IgD-negative memory B cell (primary cell): Measurements from ENCODE around the gene MEGF6. TPM values are rescaled to one million over a fixed set of nuclear protein-coding genes. Genes with fewer than 3 reads are reported as not detected.
A peak's percentile ranks its signal among the peaks of the same experiment; 100 is the strongest.

Experiments
- H3K27ac Mint-ChIP-seq, 3 donors: one replicate each; pipeline ENCODE4 v1.8.0; 2020 to 2022; ENCODE audit warnings: mild to moderate bottlenecking in 3 of 3, mixed read lengths in 3 of 3, moderate library complexity in 1 of 3
- H3K27me3 Mint-ChIP-seq: one replicate; pipeline ENCODE4 v1.8.0; 2021; ENCODE audit warnings: mixed read lengths
- H3K36me3 Mint-ChIP-seq: one replicate; pipeline ENCODE4 v1.8.0; 2020; ENCODE audit warnings: mild to moderate bottlenecking, mixed read lengths
- H3K4me1 Mint-ChIP-seq, 3 donors: one replicate each; pipeline ENCODE4 v1.8.0; 2020 to 2022; ENCODE audit warnings: mixed read lengths in 3 of 3, mild to moderate bottlenecking in 1 of 3
- H3K4me3 Mint-ChIP-seq, 4 donors: one replicate each; pipeline ENCODE4 v1.8.0; 2020 to 2022; ENCODE audit warnings: mild to moderate bottlenecking in 4 of 4, mixed read lengths in 4 of 4, moderate library complexity in 3 of 4
- H3K9me3 Mint-ChIP-seq, 3 donors: one replicate each; pipeline ENCODE4 v1.8.0; 2020 to 2021; ENCODE audit warnings: mixed read lengths in 3 of 3, mild to moderate bottlenecking in 1 of 3
- polyA plus RNA-seq: library from polyadenylated mRNA; unstranded; fragments of 300-500 nt; fragmentation: Illumina TruSeq; gene quantifications from one replicate; pipeline ENCODE4 v1.2.3, GENCODE V29; 2021

The MEGF6 gene
- polyA plus RNA-seq, 1 donor from 2014 or later: 2.3 TPM

- no peaks in the 10 kb centered on the region for H3K4me1 Mint-ChIP-seq
- H3K27ac Mint-ChIP-seq: no peak overlapping the region
- H3K4me3 Mint-ChIP-seq: peak overlapping the region in 1 of 4 donors; percentile 51
- H3K27me3 Mint-ChIP-seq: no peaks in the 10 kb centered on the region
- H3K36me3 Mint-ChIP-seq: no peaks in the 10 kb centered on the region
- no peaks in the 10 kb centered on the region for H3K9me3 Mint-ChIP-seq
Measured at GRCh38 chr1:3502641-3503524, 108.4 kb downstream of the MEGF6 start.

- Mint-ChIP-seq H3K27ac (no peak overlapping the region), H3K36me3 (no peaks in the 10 kb centered on the region), H3K4me3 (no peak overlapping the region), H3K27me3 (no peaks in the 10 kb centered on the region), H3K9me3 (no peaks in the 10 kb centered on the region), H3K4me1 (no peaks in the 10 kb centered on the region)
Measured at GRCh38 chr1:3501856-3502640, 109.3 kb downstream of the MEGF6 start.

- Mint-ChIP-seq H3K36me3 (no peaks in the 10 kb centered on the region), H3K27ac (no peak overlapping the region), H3K4me1 (no peaks in the 10 kb centered on the region), H3K27me3 (no peaks in the 10 kb centered on the region), H3K9me3 (no peaks in the 10 kb centered on the region), H3K4me3 (no peak overlapping the region)
Measured at GRCh38 chr1:3501437-3501836, 109.9 kb downstream of the MEGF6 start.

- H3K27me3 Mint-ChIP-seq: no peaks in the 10 kb centered on the region
- no peak overlapping the region for H3K27ac Mint-ChIP-seq
- no peaks in the 10 kb centered on the region for H3K9me3 Mint-ChIP-seq
- no peaks in the 10 kb centered on the region for H3K36me3 Mint-ChIP-seq
- no peak overlapping the region for H3K4me3 Mint-ChIP-seq
- no peaks in the 10 kb centered on the region for H3K4me1 Mint-ChIP-seq
Measured at GRCh38 chr1:3500265-3500835, 111.0 kb downstream of the MEGF6 start.

GRCh38 chr1:3499611-3500010 lies 111.7 kb downstream of the MEGF6 start:
- Mint-ChIP-seq H3K36me3 (no peaks in the 10 kb centered on the region), H3K27me3 (no peaks in the 10 kb centered on the region), H3K9me3 (no peaks in the 10 kb centered on the region), H3K27ac (no peak overlapping the region), H3K4me1 (no peaks in the 10 kb centered on the region), H3K4me3 (no peak overlapping the region)

GRCh38 chr1:3498986-3499385 lies 112.3 kb downstream of the MEGF6 start:
- Mint-ChIP-seq H3K36me3 (no peaks in the 10 kb centered on the region), H3K4me3 (no peak overlapping the region), H3K27me3 (no peaks in the 10 kb centered on the region), H3K27ac (no peak overlapping the region), H3K9me3 (no peaks in the 10 kb centered on the region), H3K4me1 (no peaks in the 10 kb centered on the region)

GRCh38 chr1:3498246-3498930 lies 112.9 kb downstream of the MEGF6 start:
- Mint-ChIP-seq H3K4me1 (no peaks in the 10 kb centered on the region), H3K4me3 (no peak overlapping the region), H3K36me3 (no peaks in the 10 kb centered on the region), H3K27me3 (no peaks in the 10 kb centered on the region), H3K27ac (no peak overlapping the region), H3K9me3 (no peaks in the 10 kb centered on the region)

GRCh38 chr1:3497521-3497920 lies 113.8 kb downstream of the MEGF6 start:
- Mint-ChIP-seq H3K9me3 (no peaks in the 10 kb centered on the region), H3K27ac (no peak overlapping the region), H3K36me3 (no peaks in the 10 kb centered on the region), H3K27me3 (no peaks in the 10 kb centered on the region), H3K4me1 (no peaks in the 10 kb centered on the region), H3K4me3 (no peak overlapping the region)

GRCh38 chr1:3496916-3497315 lies 114.4 kb downstream of the MEGF6 start:
- Mint-ChIP-seq H3K4me3 (no peak overlapping the region), H3K9me3 (no peaks in the 10 kb centered on the region), H3K27ac (no peak overlapping the region), H3K36me3 (no peaks in the 10 kb centered on the region), H3K27me3 (no peaks in the 10 kb centered on the region), H3K4me1 (no peaks in the 10 kb centered on the region)

- no peak overlapping the region for H3K4me3 Mint-ChIP-seq
- no peaks in the 10 kb centered on the region for H3K36me3 Mint-ChIP-seq
- no peaks in the 10 kb centered on the region for H3K9me3 Mint-ChIP-seq
- H3K27me3 Mint-ChIP-seq: no peaks in the 10 kb centered on the region
- no peak overlapping the region for H3K27ac Mint-ChIP-seq
- H3K4me1 Mint-ChIP-seq: peaks cover 0 to 4% (median 2%) of the 10 kb centered on the region in 3 donors
Measured at GRCh38 chr1:3495776-3496745, 115.2 kb downstream of the MEGF6 start.

- Mint-ChIP-seq H3K9me3 (no peaks in the 10 kb centered on the region), H3K4me1 (peaks cover 0 to 5% (median 2%) of the 10 kb centered on the region in 3 donors), H3K36me3 (no peaks in the 10 kb centered on the region), H3K27ac (no peak overlapping the region), H3K27me3 (no peaks in the 10 kb centered on the region), H3K4me3 (no peak overlapping the region)
Measured at GRCh38 chr1:3494321-3495308, 116.7 kb downstream of the MEGF6 start.

- no peak overlapping the region for H3K27ac Mint-ChIP-seq
- H3K27me3 Mint-ChIP-seq: no peaks in the 10 kb centered on the region
- peaks cover 0 to 5% (median 2%) of the 10 kb centered on the region in 3 donors for H3K4me1 Mint-ChIP-seq
- peaks cover 2 to 12% (median 7%) of the 10 kb centered on the region in 3 donors for H3K9me3 Mint-ChIP-seq
- no peak overlapping the region for H3K4me3 Mint-ChIP-seq
- peaks cover 2% of the 10 kb centered on the region for H3K36me3 Mint-ChIP-seq
Measured at GRCh38 chr1:3492545-3493246, 118.6 kb downstream of the MEGF6 start.
